ENCODE measurements around the gene HAUS7.

HAUS7 gene

GRCh38 chrX:153475751-153476281, 5.4 kb upstream of the HAUS7 start:
- no peak for DNase-seq

- DNase-seq = no peak
Observed at GRCh38 chrX:153475271-153475670, 4.9 kb upstream of the HAUS7 start.

DNA sequence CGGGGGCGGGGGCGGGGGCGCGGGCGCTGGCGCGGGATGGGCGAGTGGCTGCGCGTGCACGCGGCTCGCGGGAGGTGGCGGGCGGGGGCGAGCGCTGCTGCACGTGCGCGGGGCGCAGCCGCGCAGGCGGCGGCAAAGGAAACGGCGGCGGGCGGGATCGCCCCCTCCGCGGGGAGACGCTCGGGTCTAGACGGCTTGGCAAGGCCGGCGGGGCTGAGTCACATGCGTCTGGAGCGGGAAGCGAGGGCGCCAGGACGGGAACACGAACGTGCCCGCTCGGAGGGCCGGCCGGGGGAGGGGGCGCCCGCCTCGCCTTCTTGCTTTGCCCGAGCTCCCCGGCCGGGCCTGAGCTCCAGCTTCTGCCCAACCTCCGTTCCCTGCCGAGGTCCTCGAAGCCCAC, 4.3 kb upstream of the HAUS7 start:
- no peak for DNase-seq

DNA sequence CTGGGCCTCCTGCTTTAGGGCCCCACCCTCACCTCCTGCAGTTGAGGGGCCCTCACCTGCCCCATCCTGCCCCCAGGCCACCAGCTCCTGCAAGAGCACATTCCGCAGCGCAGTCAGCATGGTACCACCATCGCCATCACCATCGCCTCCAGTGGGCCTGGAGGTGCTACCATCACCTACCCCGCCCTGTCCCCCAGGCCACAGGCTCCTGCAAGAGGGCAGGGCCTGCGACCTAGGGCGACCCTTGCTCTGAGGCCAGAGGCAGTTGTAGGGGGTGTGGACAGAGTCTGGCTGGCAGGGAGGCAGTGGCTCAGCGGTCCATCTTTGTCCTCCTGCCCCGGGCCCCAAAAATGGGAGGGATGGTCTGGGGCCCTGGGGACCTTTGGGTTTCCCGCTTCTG, 3.9 kb upstream of the HAUS7 start:
- DNase-seq = no peak

GRCh38 chrX:153473126-153473525, 2.8 kb upstream of the HAUS7 start:
- DNase-seq = no peak

- DNase-seq = no peak
Observed at GRCh38 chrX:153471663-153472280, 1.4 kb upstream of the HAUS7 start.

DNA sequence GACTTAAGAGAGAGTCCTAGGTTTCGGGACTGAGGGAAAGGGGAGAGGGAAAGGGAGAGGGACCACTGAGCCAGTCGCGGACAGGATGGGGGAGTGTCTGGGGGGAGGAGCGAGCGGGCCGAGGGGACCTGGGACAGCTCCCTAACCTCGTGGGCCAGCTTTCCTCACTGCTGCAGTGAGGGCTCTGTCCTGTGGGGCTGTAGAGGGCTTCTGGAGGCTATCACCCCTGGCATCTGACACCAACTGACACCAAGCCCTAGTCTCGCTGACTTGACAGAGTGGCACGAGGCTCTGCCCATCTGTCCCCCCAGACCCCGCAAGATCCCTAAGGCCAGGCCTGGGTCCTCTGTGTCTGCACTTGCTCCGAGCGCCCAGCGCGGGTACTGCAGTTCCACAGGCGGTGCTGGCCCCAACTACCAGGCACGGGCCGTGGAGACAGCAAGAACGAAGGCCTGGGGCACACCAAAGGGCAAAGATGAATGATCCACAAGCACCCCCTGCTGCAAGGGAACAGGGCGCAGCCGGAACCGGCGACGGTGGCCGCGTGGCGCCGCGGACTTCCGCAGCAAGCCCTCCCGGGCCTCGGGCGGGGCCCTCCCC, 465 bp downstream of the HAUS7 start:
- no peak for DNase-seq

GRCh38 chrX:153468008-153468580, 2.3 kb downstream of the HAUS7 start:
- DNase-seq = no peak

- DNase-seq = no peak
Observed at GRCh38 chrX:153465691-153466380, 4.5 kb downstream of the HAUS7 start.

DNA sequence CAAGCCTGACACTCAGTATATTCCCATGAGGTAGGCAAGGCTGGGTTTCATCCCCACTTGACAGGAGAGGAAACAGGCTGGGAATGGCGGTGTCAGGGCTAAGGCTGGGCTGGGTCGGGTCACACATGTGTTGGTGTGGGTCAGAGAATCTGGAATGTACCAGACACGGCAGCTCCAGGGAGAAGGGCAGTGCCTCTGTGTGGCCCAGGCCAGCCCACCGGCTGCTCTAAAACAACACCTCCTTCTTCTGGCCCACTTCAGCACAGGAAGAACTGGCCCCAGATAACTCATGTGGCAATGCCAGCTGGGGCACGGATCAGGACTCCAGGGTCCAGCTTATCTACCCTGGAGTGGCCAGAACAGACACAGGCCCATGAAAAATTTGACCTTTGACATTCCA, 6.3 kb downstream of the HAUS7 start:
- no peak for DNase-seq

DNA sequence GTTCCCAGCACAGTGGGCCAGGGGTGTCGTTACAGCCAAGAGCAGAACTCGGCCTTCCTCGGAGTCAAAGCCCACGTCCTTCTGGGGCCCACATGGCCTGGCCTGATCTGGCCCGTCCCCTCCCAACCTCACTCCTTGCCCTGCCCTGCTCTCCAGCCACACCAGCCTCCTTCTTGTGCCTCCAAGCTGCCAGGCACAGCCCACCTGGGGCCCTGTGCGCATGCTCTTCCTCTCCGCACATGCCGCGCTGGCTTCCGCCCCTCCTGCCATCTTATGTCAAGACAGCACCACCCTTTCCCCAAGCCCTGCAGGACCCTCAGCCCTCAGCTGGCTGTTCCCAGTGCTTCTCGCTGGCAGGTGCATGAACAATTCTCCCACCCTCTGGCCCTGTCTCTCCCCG, 6.8 kb downstream of the HAUS7 start:
- no peak for DNase-seq

- DNase-seq = no peak
Observed at GRCh38 chrX:153463031-153463430, 7.3 kb downstream of the HAUS7 start.

GRCh38 chrX:153462291-153462690, 8.1 kb downstream of the HAUS7 start:
- DNase-seq = no peak

GRCh38 chrX:153460826-153461225, 9.6 kb downstream of the HAUS7 start:
- DNase-seq = peak in 1 of 2 experiments; percentile 24

DNA sequence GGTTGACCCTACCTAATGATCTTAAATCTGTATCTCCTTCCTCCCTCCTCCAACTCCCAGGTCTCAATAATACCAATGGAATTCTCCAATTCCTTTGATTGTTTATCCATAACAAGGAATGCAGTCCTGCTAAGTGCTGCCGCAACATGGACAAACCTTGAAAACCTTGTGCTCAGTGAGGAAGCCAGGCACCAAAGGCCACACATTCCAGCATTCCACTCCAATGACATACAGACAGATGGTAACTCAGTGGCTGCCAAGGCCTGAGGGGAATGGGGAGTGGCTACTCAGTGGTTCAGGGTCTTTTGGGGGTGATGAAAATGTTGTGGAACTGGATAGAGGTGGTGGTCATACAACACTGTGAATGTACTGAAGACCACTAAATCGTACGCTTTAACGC, 10.4 kb downstream of the HAUS7 start:
- DNase-seq = no peak

DNA sequence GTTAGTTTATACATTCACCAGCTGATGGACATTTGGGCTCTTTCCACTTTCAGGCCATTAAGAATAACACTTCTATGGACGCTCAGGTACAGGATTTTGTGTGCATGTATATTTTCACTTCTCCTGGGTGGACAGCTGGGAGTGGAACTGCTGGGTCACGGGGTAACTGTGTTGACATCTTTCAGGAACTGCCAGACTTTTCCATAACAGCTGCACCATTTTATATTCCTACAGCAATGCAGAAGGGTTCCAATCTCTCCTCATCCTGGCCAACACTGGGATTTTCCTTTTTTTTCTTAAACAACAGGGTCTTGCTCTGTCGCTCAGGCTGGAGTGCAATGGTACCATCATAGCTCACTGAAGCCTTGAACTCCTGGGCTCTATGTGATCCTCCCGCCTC, 11.9 kb downstream of the HAUS7 start:
- DNase-seq = no peak

- no peak for DNase-seq
Observed at GRCh38 chrX:153457827-153458466, 12.4 kb downstream of the HAUS7 start.

DNA sequence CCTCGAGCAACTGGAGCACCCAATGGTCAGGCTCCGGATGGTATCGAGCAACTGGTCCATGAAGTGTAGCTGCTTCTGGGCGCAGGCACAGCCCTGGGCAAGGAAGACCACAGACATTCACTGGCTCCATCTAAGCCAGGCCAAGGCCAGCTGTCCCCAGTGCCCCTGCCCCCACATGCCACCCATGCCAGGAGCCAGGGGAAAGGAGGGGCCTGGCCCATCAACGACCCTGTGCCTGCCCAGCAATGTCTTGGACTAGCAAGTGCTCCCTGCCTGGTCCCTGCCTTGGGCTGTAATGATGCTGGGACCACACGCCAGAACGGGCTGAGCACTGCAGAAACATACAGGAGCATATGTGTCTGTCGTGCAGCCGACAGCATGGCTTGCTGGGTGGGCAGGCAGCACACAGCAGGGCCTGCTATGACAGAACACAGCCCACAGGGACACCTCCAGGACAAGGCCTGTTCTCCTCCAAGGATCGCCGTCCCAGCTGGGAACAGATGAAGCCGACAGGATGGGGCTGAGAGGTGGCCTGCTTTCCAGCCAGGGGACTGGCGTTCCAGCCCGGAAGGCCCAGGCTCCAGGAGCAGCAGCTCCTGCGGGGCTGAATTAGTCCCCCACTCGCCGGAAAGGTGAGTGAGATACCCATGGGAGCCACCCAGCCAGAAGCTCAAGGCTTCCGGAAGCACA, 13.1 kb downstream of the HAUS7 start:
- DNase-seq = no peak

DNA sequence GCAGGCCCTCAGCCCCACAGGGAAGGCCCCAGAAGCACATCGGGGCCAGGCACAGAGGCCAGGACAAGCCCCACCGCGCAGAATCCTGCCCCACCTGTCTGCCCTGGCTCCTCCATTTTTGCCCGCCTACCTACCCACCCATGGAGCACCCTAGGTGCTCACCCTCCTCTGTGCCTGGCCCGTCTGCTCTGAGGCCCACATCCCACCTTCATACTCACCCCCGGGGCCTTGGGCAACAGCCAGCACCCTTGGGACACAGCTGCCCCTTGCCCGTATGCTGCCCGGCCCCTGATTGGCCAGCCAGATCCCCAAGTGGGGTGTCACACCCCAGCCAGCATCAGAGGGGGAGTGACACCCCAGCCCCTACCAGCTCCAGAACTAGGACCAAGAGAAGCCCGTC, 13.7 kb downstream of the HAUS7 start:
- DNase-seq = no peak

- no peak for DNase-seq
Observed at GRCh38 chrX:153456161-153456560, 14.2 kb downstream of the HAUS7 start.

GRCh38 chrX:153455571-153455970, 14.8 kb downstream of the HAUS7 start:
- DNase-seq = no peak

- no peak for DNase-seq
Observed at GRCh38 chrX:153454901-153455550, 15.3 kb downstream of the HAUS7 start.

Data from cerebellar nuclear complex (tissue), 1 donor.